ENCODE measurements around the gene ADAM17.
"Not testable (repeated sequence)": the region's sequence is repeated elsewhere in the genome, so short reads cannot be mapped to it uniquely, and the experiment has no call there.

The ADAM17 gene

GRCh38 chr2:9570182-9571060 lies 14.8 kb upstream of the ADAM17 start:
- in situ Hi-C loops (cut with MboI; ENCODE audit: low sequenced_read_pairs) = no loop called here

DNA sequence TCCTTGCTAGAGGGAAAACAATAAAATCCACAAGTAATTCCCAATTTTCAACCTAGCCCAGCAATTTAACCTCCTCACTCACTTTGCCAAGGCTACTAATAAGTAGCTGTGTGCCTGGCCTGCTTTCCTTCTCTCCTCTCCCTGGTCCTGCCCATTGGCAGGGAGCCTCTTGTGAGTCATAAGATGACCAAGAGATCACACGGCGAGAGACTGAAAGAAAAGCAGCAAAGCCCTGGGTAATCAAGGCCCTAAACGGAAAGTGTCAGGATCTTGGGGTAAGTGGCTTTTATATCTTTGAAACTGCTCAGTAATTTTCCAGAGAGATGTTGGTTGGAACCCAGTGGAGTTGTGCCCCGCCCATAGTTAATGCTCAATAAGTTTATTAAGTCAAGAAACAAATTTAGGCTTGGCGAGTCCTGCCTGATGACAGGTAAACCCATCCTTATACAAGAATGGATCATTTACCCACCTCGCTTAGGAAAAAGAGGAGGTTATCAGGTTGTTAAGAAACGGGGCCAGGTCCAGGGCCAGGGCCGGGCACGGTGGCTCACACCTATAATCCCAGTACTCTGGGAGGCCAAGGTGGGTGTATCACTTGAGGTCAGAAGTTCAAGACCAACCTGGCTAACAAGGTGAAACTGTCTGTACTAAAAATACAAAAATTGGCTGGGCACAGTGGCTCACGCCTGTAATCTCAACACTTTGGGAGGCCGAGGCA lies 10.0 kb upstream of the ADAM17 start:
- in situ Hi-C loops (cut with MboI; ENCODE audit: low sequenced_read_pairs) = no loop called here

GRCh38 chr2:9560628-9561027 lies 5.0 kb upstream of the ADAM17 start:
- in situ Hi-C loops (cut with MboI; ENCODE audit: low sequenced_read_pairs) = no loop called here

DNA sequence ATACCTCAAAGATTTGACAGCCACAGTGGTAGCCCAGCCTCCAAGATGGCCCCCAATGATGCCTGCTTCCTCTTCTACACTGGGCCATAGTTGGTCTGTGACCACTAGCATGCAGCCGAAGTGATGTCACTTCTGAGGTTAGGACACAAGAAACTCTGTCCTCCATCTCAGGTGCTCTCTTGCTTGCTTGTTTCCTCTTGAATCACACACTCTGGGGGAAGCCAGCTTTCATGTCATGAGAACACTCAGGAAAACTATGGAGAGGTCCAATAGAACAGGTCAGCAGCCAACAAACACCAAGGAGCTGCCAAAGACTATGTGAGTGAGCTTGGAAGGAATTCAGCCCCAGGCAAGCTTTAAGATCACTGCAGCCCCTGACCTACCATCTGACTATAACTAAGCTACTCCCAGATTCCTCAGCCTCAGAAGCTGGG lies 3.3 kb upstream of the ADAM17 start:
- in situ Hi-C loops (cut with MboI; ENCODE audit: low sequenced_read_pairs) = no loop called here

GRCh38 chr2:9556121-9556743 lies 602 bp upstream of the ADAM17 start:
- in situ Hi-C loops (cut with MboI; ENCODE audit: low sequenced_read_pairs) = no loop called here

DNA sequence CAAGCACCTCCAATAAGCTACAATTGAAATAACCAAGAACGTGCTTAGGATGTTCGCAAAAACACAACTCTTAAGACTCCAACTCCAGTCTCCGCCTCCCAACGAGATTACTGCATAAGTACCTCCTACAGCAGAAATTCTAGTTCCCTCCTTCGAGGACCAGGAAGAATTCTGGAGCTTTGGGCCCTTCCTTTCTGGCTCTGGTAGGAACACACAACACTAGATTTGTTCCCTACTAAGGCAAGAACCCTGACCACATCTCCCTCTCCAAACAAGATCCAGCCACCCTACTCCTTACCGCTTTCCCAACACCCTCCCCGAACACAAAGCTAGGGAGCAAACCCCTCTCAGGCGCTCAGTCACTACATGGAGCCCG lies 721 bp downstream of the ADAM17 start:
- in situ Hi-C loops (cut with MboI; ENCODE audit: low sequenced_read_pairs) = no loop called here

DNA sequence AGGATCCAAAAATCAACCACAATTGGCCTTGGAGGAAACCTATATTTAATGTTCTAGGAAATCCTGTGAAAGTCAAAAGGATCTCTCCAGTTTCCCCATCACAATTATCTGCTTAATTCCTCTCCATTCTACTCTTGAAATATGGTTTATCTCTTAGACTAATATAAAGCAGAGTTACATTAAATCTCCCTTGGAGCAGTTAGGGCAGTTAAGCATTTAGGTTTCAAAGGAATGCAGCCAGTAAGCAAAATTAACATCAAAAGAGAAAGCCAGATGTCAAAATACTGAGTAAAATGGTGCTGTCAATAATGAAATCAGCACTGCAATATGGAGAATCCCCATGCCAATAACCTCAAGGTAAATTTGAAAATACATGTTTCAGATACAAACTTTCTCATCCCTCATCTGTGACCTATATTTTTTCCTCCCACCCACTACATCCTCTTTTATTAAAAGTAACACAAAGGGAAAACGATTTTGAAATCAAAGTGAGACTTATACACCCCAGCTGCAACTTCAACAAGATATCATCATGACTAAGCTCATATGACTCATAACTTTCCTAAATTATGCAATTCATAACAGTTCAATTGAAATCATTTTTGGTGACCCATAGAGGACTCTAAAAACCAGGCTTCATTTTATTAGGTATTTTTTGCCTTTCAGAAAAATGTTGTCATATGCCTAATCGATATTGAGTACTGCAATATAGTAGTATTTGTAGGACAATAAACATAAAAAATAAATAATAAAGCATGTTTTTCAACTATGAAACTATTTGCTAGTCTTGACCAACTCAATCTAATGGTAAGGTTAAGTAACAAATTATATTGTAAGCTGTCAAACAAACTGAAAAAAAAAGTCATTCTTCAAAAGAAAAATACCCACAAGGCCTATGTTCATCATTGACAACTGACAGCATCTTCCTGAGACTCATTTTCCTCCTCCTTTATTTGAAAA lies 3.1 kb downstream of the ADAM17 start:
- in situ Hi-C loops (cut with MboI; ENCODE audit: low sequenced_read_pairs) = no loop called here

GRCh38 chr2:9550859-9551391 lies 4.7 kb downstream of the ADAM17 start:
- in situ Hi-C loops (cut with MboI; ENCODE audit: low sequenced_read_pairs) = not testable (repeated sequence)

DNA sequence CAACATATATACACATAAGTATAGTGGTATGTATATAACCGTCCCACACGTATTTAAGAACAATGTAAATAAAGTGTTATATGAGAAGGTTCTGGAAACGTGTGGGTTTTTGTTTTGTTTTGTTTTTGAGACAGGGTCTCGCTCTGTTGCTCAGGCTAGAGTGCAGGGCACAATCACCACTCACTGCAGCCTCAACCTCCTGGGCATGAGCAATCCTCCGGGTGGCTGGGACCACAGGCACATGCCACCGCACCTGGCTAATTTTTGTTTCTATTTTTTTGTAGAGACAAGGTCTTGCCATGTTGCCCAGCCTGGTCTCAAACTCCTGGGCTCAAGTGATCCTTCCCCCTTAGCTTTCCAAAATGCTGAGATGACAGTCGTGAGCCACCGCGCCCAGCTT lies 6.2 kb downstream of the ADAM17 start:
- in situ Hi-C loops (cut with MboI; ENCODE audit: low sequenced_read_pairs) = no loop called here

- in situ Hi-C loops (cut with MboI; ENCODE audit: low sequenced_read_pairs) = no loop called here
Observed at GRCh38 chr2:9548506-9548905, 7.1 kb downstream of the ADAM17 start.

GRCh38 chr2:9547262-9547991 lies 8.2 kb downstream of the ADAM17 start:
- in situ Hi-C loops (cut with MboI; ENCODE audit: low sequenced_read_pairs) = no loop called here

DNA sequence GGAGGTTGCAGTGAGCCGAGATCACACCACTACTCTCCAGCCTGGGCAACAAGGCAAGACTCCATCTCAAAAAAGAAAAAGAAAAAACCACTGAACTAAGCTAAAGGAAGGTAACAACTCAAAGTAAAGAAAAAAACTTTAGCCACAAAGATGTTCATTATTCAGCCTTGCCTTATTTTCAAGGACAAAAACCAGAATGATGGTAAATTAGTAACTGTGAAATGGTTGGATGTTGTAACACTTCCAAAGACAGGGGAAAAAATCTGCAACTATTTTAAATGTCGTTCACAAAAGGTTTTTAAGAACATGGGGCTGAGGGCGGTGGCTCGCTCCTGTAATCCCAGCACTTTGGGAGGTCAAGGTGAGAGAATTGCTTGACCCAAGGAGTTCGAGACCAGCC lies 10.1 kb downstream of the ADAM17 start:
- in situ Hi-C loops (cut with MboI; ENCODE audit: low sequenced_read_pairs) = no loop called here

GRCh38 chr2:9543557-9543956 lies 12.1 kb downstream of the ADAM17 start:
- in situ Hi-C loops (cut with MboI; ENCODE audit: low sequenced_read_pairs) = no loop called here

- in situ Hi-C loops (cut with MboI; ENCODE audit: low sequenced_read_pairs) = no loop called here
Observed at GRCh38 chr2:9539531-9539930, 16.1 kb downstream of the ADAM17 start.

DNA sequence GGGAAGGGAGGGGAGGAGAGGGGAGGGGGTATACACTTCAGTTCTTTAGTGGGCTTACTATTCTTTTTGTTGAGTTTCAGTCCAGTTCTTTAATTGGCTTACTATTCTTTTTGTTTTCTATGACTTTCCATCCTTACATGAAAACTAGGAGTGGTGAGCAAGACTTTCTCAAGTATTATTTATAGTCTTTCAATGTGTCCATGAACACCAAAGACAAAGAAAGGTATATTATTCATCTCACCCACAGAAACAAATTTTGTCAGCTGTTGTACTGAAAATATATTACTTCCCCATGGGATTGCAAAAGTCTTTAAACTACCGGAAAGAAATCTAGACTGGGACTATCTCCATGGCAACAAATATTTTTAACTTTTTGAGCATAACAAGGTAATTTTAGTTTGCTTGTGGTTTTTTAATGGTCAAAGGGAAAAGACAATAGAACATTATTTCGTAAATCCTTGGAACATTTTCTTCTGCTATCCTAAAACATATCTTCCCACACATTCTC lies 17.6 kb downstream of the ADAM17 start:
- in situ Hi-C loops (cut with MboI; ENCODE audit: low sequenced_read_pairs) = no loop called here

GRCh38 chr2:9536504-9536903 lies 19.1 kb downstream of the ADAM17 start:
- in situ Hi-C loops (cut with MboI; ENCODE audit: low sequenced_read_pairs) = no loop called here

- in situ Hi-C loops (cut with MboI; ENCODE audit: low sequenced_read_pairs) = no loop called here
Observed at GRCh38 chr2:9535177-9535576, 20.5 kb downstream of the ADAM17 start.

GRCh38 chr2:9533663-9534062 lies 22.0 kb downstream of the ADAM17 start:
- in situ Hi-C loops (cut with MboI; ENCODE audit: low sequenced_read_pairs) = no loop called here

DNA sequence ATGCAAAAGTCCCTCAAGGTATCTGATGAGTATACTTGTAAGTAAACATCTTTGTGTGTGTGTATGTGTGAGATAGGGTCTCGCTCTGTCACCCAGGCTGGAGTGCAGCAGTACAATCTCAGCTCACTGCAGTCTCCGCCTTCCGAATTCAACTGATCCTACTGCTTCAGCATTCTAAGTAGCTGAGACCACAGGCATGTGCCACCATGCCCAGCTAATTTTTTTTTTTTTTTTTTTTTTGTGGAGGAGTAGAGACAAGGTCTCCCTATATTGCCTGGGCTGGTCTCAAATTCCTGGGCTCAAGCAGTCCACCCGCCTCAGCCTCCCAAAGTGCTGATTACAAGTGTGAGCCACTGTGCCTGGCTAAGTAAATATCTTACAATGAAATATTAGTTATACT lies 23.2 kb downstream of the ADAM17 start:
- in situ Hi-C loops (cut with MboI; ENCODE audit: low sequenced_read_pairs) = no loop called here

Data from HL-60/S4 treated with retinoic acid at 250 ng/mL for 4 days and 3 days (cell line).